ENCODE data around the gene KRT4.

KRT4 gene

GRCh38 chr12:52809166-52809565 is 4.8 kb downstream of the KRT4 start:
- no peak for TF ChIP-seq CTCF (IDR thresholded peaks at IDR 0.05; ENCODE audit: control extremely low read depth, extremely low read depth, low read depth, missing control alignments)
- DNase-seq (ENCODE audit: extremely low spot score): no peak
- CTCF ChIA-PET: no interaction called here
- POLR2A ChIA-PET: no interaction called here

DNA sequence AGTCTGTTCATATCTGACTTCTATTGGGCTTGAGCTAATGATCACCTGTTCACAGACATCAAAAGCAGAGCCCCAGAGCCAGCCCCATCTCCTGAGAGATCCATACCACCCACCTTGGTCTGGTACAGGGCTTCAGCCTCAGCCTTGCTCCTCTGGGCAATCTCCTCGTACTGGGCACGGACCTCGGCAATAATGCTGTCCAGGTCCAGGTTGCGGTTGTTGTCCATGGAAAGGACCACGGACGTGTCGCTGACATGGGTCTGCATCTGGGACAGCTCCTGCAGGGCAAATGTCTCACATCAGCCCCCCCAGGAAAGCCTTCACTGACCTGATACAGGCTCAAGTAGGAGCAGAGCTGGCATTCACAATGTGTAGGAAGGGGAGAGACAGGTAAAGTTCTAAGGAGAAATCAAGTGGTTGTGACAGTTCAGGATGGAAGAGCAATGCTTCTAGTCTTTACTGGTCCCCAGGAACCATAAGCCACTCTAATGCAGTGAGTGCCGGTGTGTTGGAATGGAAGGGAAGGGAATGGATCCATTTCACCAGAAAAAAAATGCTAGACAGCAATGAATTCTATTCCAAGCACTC is 5.2 kb downstream of the KRT4 start:
- ChIA-PET CTCF (interaction anchor here (1.3 kb wide), 1 partner anchor 12 kb away, joined by 4 read pairs; the partner anchor contains the start of gene KRT3), POLR2A (no interaction called here)
- DNase-seq (ENCODE audit: extremely low spot score): no peak
- TF ChIP-seq CTCF (IDR thresholded peaks at IDR 0.05; ENCODE audit: control extremely low read depth, extremely low read depth, low read depth, missing control alignments): no peak

GRCh38 chr12:52807544-52808470 is 6.1 kb downstream of the KRT4 start:
- CTCF ChIA-PET: interaction anchor here (1.3 kb wide), 1 partner anchor 11 kb away, joined by 4 read pairs; the partner anchor contains the start of gene KRT3

DNA sequence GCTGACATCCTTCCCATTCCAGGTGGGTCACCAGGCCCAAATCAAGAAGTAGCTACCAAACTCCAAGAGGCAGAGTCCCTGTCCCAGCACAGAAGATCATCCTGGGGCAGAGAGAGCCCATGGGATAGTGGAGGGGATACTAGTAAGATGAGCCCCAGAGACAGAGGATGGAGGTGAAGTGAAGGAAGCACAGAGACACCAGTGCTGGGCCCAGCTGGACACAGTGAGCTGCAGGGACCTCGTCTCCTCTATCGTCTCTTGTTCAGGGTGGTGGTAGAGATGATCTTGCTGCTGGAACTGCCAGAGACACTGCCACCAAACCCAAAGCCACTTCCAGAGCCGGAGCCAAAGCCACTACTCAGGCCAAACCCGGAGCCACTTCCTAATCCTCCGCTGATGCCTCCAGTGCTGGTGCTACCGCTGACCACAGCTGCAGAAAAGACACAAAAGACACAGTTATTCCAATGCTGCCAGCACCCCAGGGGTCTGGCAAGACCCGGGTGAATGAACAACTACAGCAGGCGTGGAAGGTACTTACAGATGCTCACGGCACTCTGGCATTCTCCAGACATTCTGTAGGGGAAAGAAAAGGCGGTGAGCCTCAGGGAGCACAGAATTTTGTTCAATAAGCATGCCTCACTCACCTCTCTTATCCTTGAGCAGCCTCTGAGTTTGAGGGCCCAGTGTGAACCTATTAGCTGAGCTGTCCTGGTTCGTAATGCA is 6.9 kb downstream of the KRT4 start:
- ChIA-PET POLR2A (no interaction called here), CTCF (no interaction called here)
- no peak for DNase-seq (ENCODE audit: extremely low spot score)

More at GRCh38 chr12:52807544-52808470, 6.1 kb downstream of the KRT4 start:
- no peak for DNase-seq (ENCODE audit: extremely low spot score)
- TF ChIP-seq CTCF (IDR thresholded peaks at IDR 0.05; ENCODE audit: control extremely low read depth, extremely low read depth, low read depth, missing control alignments): no peak
- POLR2A ChIA-PET: no interaction called here

GRCh38 chr12:52806169-52806811 is 7.6 kb downstream of the KRT4 start:
- ChIA-PET POLR2A (no interaction called here), CTCF (no interaction called here)
- no peak for DNase-seq (ENCODE audit: extremely low spot score)
- TF ChIP-seq CTCF (IDR thresholded peaks at IDR 0.05; ENCODE audit: control extremely low read depth, extremely low read depth, low read depth, missing control alignments): no peak

More for the DNA sequence above, 6.9 kb downstream of the KRT4 start:
- TF ChIP-seq CTCF (IDR thresholded peaks at IDR 0.05; ENCODE audit: control extremely low read depth, extremely low read depth, low read depth, missing control alignments): no peak

- no peak for TF ChIP-seq CTCF (IDR thresholded peaks at IDR 0.05; ENCODE audit: control extremely low read depth, extremely low read depth, low read depth, missing control alignments)
- POLR2A ChIA-PET: no interaction called here
- DNase-seq (ENCODE audit: extremely low spot score): no peak
- CTCF ChIA-PET: no interaction called here
Observed at GRCh38 chr12:52805739-52806138, 8.2 kb downstream of the KRT4 start.
